RWPE1 (cell line): ENCODE data around the gene ANXA1.

Experiments
- CTCF ChIA-PET: fragments of 350-600 bp; sonication (Branson Sonifier 250); formaldehyde crosslinking; extraction: SDS; loops from one replicate; lab custom pipeline; 2021; lab: Yijun Ruan, JAX
- POLR2A ChIA-PET: fragments of 400-600 bp; formaldehyde crosslinking; extraction: SDS; loops from one replicate; lab custom pipeline; 2020; ENCODE audit warnings: antibody characterized with exemption; ENCODE audit not compliant: low non-redundant PET; lab: Yijun Ruan, JAX
- DNase-seq: peaks from one replicate; pipeline ENCODE4 v3.0.0; 2012; ENCODE audit warnings: low spot score
- H3K27ac ChIP-seq: fragments of 450-650 bp; 2 replicates; pipeline ENCODE4 v1.5.1; 2017
- TF ChIP-seq, protein P1 (sequence below): fragments of 450-650 bp; conservative IDR thresholded peaks from 2 replicates; pipeline ENCODE4 v1.5.1; 2017; ENCODE audit warnings: low read depth, mild to moderate bottlenecking

The ANXA1 gene

DNA sequence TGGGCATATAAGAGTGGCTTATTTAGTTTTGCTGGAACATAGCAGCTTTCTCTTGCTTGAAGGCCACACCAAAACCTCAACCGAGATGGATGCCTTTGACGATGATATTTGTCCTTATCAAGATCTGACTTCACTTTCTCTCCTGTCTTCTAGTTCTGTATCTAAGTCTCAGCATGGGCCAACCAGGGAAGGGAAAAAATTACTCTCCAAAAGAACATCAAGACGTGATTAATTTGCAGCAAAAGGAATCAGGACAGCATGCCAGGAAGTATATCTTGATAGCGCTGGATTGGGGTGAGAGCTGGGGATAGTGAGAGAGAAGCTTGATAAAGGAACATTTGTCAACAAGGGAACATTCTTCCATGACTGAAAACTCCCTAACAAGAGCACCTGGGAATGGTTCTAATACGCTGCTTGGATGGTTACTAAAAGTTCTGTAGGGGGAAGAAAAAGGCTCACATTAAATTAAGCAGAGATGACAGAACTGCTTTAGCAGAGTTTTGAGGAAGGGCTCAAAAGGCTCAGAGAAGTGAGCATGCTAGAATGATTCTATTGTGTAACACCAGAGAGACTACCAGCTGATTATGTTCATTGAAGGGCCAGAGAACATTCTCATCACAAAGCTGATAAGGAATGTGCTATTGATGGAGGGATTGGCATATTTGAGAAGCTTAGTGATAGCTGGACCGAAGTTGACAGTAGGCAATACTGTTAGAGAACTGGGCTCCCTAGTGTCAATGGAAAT, 21.6 kb upstream of the ANXA1 start:
- TF ChIP-seq, protein P1, sequence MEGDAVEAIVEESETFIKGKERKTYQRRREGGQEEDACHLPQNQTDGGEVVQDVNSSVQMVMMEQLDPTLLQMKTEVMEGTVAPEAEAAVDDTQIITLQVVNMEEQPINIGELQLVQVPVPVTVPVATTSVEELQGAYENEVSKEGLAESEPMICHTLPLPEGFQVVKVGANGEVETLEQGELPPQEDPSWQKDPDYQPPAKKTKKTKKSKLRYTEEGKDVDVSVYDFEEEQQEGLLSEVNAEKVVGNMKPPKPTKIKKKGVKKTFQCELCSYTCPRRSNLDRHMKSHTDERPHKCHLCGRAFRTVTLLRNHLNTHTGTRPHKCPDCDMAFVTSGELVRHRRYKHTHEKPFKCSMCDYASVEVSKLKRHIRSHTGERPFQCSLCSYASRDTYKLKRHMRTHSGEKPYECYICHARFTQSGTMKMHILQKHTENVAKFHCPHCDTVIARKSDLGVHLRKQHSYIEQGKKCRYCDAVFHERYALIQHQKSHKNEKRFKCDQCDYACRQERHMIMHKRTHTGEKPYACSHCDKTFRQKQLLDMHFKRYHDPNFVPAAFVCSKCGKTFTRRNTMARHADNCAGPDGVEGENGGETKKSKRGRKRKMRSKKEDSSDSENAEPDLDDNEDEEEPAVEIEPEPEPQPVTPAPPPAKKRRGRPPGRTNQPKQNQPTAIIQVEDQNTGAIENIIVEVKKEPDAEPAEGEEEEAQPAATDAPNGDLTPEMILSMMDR: no peak
- ChIA-PET CTCF (interaction anchor here (0.6 to 0.7 kb wide), 2 partner anchors 22 to 55 kb away, joined by 3 to 8 read pairs; no protein-coding TSS in a partner anchor), POLR2A (no interaction called here)
- no peak overlapping the region for H3K27ac ChIP-seq
- DNase-seq: no peak

DNA sequence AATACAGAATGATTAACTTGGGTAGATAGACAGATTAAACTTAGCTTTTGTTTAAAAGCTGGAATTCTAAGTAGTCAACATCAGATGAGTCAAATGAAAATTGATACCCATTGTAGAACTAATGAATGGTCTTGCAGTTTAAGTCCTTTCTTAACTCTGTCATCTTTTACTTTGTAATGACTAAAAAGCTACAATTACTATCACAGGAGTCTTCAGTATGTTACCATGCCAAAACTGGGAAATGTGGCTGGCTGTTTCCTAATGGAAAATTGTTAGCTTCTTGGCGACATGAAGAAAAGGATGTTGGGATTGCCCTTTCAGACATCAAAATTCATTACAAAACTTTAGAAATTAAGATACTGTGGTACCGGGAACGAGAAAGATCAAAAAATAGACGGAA, 20.2 kb upstream of the ANXA1 start:
- no peak for DNase-seq
- TF ChIP-seq, protein P1: no peak
- no peak overlapping the region for H3K27ac ChIP-seq
- POLR2A ChIA-PET: no interaction called here
- CTCF ChIA-PET: no interaction called here

DNA sequence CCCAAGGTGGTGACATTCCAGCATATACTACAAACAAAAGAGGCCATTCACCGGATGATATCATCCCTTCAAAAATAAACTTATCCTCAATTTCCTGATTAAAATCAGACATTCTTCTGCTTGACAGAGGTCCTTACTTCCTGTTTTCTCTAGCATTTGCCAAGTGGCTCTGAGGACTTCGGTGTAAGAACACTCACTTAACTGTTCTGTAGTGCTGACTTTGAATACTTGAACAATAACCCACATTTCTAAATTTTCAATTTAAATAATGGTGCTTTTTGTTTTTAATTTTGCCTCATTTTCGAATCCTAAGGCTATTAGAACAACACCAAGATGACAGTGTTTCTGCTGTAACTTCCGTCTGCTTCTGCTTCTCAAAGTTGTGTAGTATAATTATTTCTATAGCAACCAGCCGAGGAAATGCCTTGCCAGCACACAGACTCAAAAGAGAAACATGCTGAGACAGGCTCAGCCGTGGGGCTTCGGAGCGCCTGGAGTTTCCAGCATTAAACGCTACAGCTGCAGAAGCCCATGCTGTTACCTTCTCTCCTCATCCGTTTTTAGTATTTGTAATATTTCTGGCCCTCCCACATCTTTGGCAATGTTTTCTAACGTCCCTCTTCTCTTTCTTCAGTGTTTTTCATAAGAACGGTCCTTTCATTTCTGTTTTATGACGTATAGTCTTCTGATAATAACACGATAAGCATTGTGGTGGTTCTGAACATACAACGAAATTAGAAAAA, 19.5 kb upstream of the ANXA1 start:
- peak; percentile 81 for DNase-seq
- H3K27ac ChIP-seq: peak overlapping the region; percentile 86
- CTCF ChIA-PET: interaction anchor here (0.7 to 1.0 kb wide), 3 partner anchors 10 to 1329 kb away, joined by 3 to 4 read pairs (median 4); no protein-coding TSS in a partner anchor
- TF ChIP-seq, protein P1: no peak
- POLR2A ChIA-PET: no interaction called here

DNA sequence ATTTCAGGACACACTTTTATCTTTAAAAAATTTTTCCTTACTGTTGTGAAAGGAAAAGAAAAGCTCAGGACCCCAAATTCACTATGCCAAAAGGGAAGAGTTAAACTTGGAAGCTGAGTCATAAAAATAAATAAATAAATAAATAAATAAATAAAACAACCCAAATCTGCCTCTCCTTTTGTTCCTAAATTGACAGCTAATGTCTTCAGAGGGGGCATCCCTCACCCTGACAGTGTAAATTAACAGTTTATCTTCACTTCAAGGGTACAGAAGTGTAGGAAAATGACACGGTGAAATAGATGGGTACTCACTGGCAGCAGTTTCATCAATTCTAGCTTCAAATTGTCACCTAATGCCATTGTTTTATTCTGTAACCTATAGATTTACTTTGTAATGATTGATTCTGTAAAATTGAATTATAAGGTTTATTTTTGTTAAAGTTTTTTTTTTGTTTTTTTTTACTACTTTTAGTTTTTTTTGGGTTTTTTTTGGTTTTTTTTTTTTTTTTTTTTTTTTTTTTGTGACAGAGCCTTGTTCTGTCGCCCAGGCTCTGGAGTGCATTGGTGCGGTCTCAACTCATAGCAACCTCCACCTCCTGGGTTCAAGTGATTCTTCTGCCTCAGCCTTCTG, 18.5 kb upstream of the ANXA1 start:
- ChIA-PET POLR2A (no interaction called here), CTCF (interaction anchor here (0.7 to 1.0 kb wide), 3 partner anchors 11 to 1328 kb away, joined by 3 to 4 read pairs (median 4); no protein-coding TSS in a partner anchor)
- peak overlapping the region; percentile 65 for H3K27ac ChIP-seq
- TF ChIP-seq, protein P1: no peak
- DNase-seq: no peak

DNA sequence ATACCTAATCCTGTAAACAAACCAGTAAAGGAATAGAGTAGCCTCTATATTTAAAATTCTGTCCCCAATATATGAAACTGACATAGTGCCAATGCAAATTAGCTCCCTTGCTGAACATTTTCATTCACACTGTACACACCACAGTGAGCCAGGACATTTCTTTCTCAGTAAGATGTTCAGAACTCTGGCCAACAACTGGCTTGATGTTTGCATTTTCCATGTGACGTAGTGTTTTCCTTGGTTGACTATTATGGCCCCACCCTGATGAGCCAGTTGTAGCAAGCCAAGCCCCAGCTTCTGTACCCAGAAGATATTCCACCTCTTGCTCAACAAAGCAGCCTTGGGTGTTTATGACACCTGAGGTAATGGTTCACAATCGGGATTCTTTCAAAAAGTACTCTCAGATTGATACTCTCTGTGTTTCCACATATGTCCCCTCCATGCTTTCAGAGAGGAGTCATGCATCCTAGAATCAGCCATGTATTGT, 17.7 kb upstream of the ANXA1 start:
- POLR2A ChIA-PET: no interaction called here
- H3K27ac ChIP-seq: no peak overlapping the region
- TF ChIP-seq, protein P1: no peak
- CTCF ChIA-PET: no interaction called here
- peak; percentile 48 for DNase-seq

DNA sequence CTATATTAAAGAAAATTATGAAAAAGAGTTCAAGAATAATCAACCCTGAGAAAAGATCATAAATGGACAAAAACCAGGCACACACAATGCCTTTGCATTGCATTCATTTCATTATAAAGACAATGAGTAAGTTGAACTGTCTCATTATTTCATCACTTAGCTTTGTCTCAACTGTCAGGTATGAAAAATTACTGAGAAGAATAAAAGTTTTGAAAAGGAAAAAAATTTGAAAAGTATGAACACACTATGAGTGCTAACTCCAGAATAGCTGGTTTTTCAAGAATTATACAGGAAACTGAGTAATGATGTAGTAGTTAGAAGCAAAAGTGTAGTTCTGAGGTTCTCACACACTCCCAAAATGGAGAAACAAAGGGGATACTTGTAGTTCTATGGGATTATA, 16.3 kb upstream of the ANXA1 start:
- ChIA-PET CTCF (interaction anchor here (0.9 kb wide), 1 partner anchor 37 kb away, joined by 3 read pairs; no protein-coding TSS in a partner anchor), POLR2A (no interaction called here)
- TF ChIP-seq, protein P1: no peak
- no peak overlapping the region for H3K27ac ChIP-seq
- no peak for DNase-seq
